Neutrophil (primary cell): ENCODE data around the gene ZNF362.

ENCODE experiments used
- H3K27ac ChIP-seq: fragments of 200-600 bp; sonication (generic); 2 replicates; pipeline ENCODE4 v1.5.1; 2016; ENCODE audit warnings: mild to moderate bottlenecking, moderate library complexity
- H3K27me3 ChIP-seq: fragments of 200-600 bp; sonication (generic); 2 replicates; pipeline ENCODE4 v1.6.0; 2016; ENCODE audit warnings: mild to moderate bottlenecking
- H3K36me3 ChIP-seq: fragments of 200-600 bp; sonication (generic); 2 replicates; pipeline ENCODE4 v1.5.1; 2017
- H3K4me1 ChIP-seq, 2 experiments: fragments of 200-600 bp in 1 of 2; sonication (generic) in 1 of 2; 1 replicate in 1 of 2; 2 replicates in 1 of 2; pipeline versions ENCODE4 v1.5.1 to v1.6.1; 2013 to 2016; ENCODE audit warnings: low read depth in 1 of 2, low read length in 1 of 2, mild to moderate bottlenecking in 1 of 2, moderate library complexity in 1 of 2; ENCODE audit not compliant: control insufficient read depth in 1 of 2, insufficient read depth in 1 of 2
- H3K4me3 ChIP-seq, 2 experiments: fragments of 200-600 bp in 1 of 2; sonication (generic) in 1 of 2; 1 replicate in 1 of 2; 2 replicates in 1 of 2; pipeline ENCODE4 v1.5.1; 2013 to 2016; ENCODE audit warnings: low read depth in 1 of 2, low read length in 1 of 2, mild to moderate bottlenecking in 1 of 2, moderate library complexity in 1 of 2
- H3K9me3 ChIP-seq: fragments of 200-600 bp; sonication (generic); 2 replicates; pipeline ENCODE4 v1.5.1; 2016
- TF ChIP-seq, protein P1 (sequence below): fragments of 200-600 bp; sonication (generic); IDR thresholded peaks from 2 replicates; pipeline ENCODE4 v1.5.1; 2016; ENCODE audit warnings: antibody characterized with exemption

ZNF362 gene

GRCh38 chr1:33324677-33325575, 68.6 kb downstream of the ZNF362 start:
- Histone ChIP-seq H3K27ac (peak overlapping the region; percentile 96), H3K27me3 (no peaks in the 10 kb centered on the region), H3K4me1 (peaks cover 53 to 54% of the 10 kb centered on the region in 2 experiments), H3K36me3 (peaks cover 90% of the 10 kb centered on the region), H3K4me3 (peak overlapping the region in 1 of 2 experiments; percentile 58), H3K9me3 (peaks cover 8% of the 10 kb centered on the region)
- TF ChIP-seq, protein P1, sequence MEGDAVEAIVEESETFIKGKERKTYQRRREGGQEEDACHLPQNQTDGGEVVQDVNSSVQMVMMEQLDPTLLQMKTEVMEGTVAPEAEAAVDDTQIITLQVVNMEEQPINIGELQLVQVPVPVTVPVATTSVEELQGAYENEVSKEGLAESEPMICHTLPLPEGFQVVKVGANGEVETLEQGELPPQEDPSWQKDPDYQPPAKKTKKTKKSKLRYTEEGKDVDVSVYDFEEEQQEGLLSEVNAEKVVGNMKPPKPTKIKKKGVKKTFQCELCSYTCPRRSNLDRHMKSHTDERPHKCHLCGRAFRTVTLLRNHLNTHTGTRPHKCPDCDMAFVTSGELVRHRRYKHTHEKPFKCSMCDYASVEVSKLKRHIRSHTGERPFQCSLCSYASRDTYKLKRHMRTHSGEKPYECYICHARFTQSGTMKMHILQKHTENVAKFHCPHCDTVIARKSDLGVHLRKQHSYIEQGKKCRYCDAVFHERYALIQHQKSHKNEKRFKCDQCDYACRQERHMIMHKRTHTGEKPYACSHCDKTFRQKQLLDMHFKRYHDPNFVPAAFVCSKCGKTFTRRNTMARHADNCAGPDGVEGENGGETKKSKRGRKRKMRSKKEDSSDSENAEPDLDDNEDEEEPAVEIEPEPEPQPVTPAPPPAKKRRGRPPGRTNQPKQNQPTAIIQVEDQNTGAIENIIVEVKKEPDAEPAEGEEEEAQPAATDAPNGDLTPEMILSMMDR, result no peak

GRCh38 chr1:33326785-33327184, 70.5 kb downstream of the ZNF362 start:
- Histone ChIP-seq H3K27me3 (no peaks in the 10 kb centered on the region), H3K4me3 (peak overlapping the region; percentile 42 to 58), H3K27ac (peak overlapping the region; percentile 96), H3K36me3 (peaks cover 99% of the 10 kb centered on the region), H3K4me1 (peaks cover 69 to 71% of the 10 kb centered on the region in 2 experiments), H3K9me3 (peaks cover 8% of the 10 kb centered on the region)
- TF ChIP-seq, protein P1, result peak; percentile 6

DNA sequence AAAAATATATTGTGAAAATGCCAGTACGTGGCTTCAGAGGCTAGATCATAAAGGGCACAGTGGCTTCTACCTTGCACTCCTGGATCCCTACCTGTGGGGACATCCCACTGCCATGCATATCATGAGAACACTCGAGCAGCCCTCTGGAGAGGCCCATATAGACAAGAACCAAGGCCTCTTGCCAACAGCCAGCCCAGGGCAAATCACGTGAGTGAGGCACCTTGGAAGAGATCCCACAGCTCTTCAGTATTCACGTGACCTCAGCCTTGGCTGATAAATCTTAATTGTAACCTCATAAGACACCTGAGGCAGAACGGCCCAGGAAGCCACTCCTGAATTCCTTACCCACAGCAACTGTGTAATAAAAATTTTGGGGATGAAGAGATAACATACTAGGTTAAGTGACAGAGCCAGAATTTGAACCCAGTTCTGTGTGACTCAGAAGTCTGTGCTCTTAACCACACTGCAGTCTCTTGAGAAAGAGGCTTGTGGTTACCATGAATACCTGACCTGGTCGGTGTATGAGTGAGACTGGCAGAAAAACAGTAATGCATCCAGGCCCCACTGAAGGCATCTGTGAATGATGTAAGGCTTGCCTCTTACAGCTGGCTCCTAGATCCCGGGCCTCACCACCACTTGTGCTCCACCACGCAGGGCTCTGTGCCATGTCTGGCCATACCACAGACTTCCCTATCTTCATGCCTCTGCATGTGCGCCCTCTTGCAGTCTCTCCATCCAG, 71.5 kb downstream of the ZNF362 start:
- peaks cover 8% of the 10 kb centered on the region for H3K9me3 ChIP-seq
- H3K4me1 ChIP-seq, result peaks cover 79 to 81% of the 10 kb centered on the region in 2 experiments
- peak overlapping the region; percentile 96 for H3K27ac ChIP-seq
- H3K36me3 ChIP-seq, result peaks cover 99% of the 10 kb centered on the region
- TF ChIP-seq, protein P1, result peak; percentile 22
- H3K4me3 ChIP-seq, result peak overlapping the region; percentile 42 to 58
- no peaks in the 10 kb centered on the region for H3K27me3 ChIP-seq

GRCh38 chr1:33328817-33329216, 72.5 kb downstream of the ZNF362 start:
- H3K4me1 ChIP-seq, result peaks cover 89 to 91% of the 10 kb centered on the region in 2 experiments
- TF ChIP-seq, protein P1, result no peak
- no peaks in the 10 kb centered on the region for H3K27me3 ChIP-seq
- peaks cover 99% of the 10 kb centered on the region for H3K36me3 ChIP-seq
- peak overlapping the region in 1 of 2 experiments; percentile 58 for H3K4me3 ChIP-seq
- H3K27ac ChIP-seq, result peak overlapping the region; percentile 96
- H3K9me3 ChIP-seq, result peaks cover 8% of the 10 kb centered on the region

GRCh38 chr1:33329600-33330305, 73.5 kb downstream of the ZNF362 start:
- Histone ChIP-seq H3K4me3 (no peak overlapping the region), H3K9me3 (peaks cover 6% of the 10 kb centered on the region), H3K27ac (peak overlapping the region; percentile 96), H3K36me3 (peaks cover 96% of the 10 kb centered on the region), H3K4me1 (peaks cover 96 to 99% of the 10 kb centered on the region in 2 experiments), H3K27me3 (no peaks in the 10 kb centered on the region)
- TF ChIP-seq, protein P1, result no peak
